Prostate gland (tissue), 2 donors: ENCODE measurements around the gene CARD19.

Experiments
- POLR2AphosphoS5 ChIP-seq: sonication (generic); formaldehyde crosslinking; IDR thresholded peaks from one replicate; pipeline ENCODE4 v1.6.1; 2017; ENCODE audit warnings: antibody characterized with exemption
- TF ChIP-seq, protein P1 (sequence below), 4 experiments: fragments of 200-600 bp in 2 of 4; fragments of 450-650 bp in 2 of 4; sonication (generic) in 2 of 4; IDR thresholded peaks; 1 replicate in 3 of 4; 2 replicates in 1 of 4; pipeline ENCODE4 v1.5.1; 2016 to 2019; ENCODE audit warnings: antibody characterized with exemption in 4 of 4, mild to moderate bottlenecking in 2 of 4, moderate library complexity in 2 of 4

DNA sequence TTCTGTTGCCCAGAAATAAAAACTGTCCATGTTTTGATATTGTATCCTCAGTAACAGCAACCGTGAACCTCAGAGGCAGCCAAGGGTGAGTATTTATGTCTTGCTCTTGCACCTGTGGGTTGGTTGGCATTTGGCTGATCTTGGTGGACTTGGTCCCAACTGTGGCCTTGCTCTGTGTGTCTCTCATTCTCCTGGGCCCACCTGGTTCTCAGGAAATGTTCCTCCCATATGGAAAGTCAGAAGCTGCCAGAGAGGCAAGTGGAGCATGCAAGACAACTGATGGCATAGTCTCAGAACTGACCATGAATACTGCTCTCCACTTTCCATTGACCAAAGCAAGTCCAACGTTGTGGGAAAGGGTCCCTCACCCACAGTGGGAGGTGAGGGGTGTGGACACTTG lies 51.6 kb downstream of the CARD19 start:
- TF ChIP-seq, protein P1, sequence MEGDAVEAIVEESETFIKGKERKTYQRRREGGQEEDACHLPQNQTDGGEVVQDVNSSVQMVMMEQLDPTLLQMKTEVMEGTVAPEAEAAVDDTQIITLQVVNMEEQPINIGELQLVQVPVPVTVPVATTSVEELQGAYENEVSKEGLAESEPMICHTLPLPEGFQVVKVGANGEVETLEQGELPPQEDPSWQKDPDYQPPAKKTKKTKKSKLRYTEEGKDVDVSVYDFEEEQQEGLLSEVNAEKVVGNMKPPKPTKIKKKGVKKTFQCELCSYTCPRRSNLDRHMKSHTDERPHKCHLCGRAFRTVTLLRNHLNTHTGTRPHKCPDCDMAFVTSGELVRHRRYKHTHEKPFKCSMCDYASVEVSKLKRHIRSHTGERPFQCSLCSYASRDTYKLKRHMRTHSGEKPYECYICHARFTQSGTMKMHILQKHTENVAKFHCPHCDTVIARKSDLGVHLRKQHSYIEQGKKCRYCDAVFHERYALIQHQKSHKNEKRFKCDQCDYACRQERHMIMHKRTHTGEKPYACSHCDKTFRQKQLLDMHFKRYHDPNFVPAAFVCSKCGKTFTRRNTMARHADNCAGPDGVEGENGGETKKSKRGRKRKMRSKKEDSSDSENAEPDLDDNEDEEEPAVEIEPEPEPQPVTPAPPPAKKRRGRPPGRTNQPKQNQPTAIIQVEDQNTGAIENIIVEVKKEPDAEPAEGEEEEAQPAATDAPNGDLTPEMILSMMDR (IDR thresholded peaks at IDR 0.05), result no peak
- TF ChIP-seq POLR2AphosphoS5, result no peak
